CD14-positive monocyte (primary cell): ENCODE measurements around the gene FCHO2. TPM values are rescaled to one million over a fixed set of nuclear protein-coding genes. Genes with fewer than 3 reads are reported as not detected.

Source experiments
- DNase-seq, 3 donors: peaks; one replicate each; pipeline ENCODE4 v3.0.0-alpha.2; 2011 to 2022
- H2AFZ ChIP-seq: 2 replicates; pipeline ENCODE4 v1.6.0; 2012; ENCODE audit warnings: mild to moderate bottlenecking, low read depth, low read length, inconsistent platforms; ENCODE audit not compliant: insufficient read depth, poor library complexity, severe bottlenecking
- H3K27ac ChIP-seq, 2 donors: 1 replicate in 1 of 2; 2 replicates in 1 of 2; pipeline ENCODE4 v1.5.1; 2012 to 2013; ENCODE audit warnings: low read length in 2 of 2, control low read depth in 1 of 2, inconsistent platforms in 1 of 2, low read depth in 1 of 2, mild to moderate bottlenecking in 1 of 2
- H3K27me3 ChIP-seq, 2 donors: one replicate each; pipeline versions ENCODE4 v1.6.0 to v1.6.1; 2011 to 2013; ENCODE audit warnings: low read length in 2 of 2; ENCODE audit not compliant: control insufficient read depth in 2 of 2, insufficient read depth in 2 of 2
- H3K36me3 ChIP-seq, 2 donors: replicated peaks in 1 of 2; 1 replicate in 1 of 2; 2 replicates in 1 of 2; pipeline versions ENCODE4 v1.5.1 to v1.6.1; 2012 to 2013; ENCODE audit warnings: low read length in 2 of 2, control low read depth in 1 of 2, inconsistent platforms in 1 of 2, mild to moderate bottlenecking in 1 of 2; ENCODE audit not compliant: insufficient read depth in 2 of 2, control insufficient read depth in 1 of 2
- H3K4me1 ChIP-seq, 2 donors: 1 replicate in 1 of 2; 2 replicates in 1 of 2; pipeline versions ENCODE4 v1.5.1 to v1.6.1; 2012 to 2013; ENCODE audit warnings: low read length in 2 of 2, control low read depth in 1 of 2, inconsistent platforms in 1 of 2, mild to moderate bottlenecking in 1 of 2, moderate library complexity in 1 of 2; ENCODE audit not compliant: insufficient read depth in 2 of 2, control insufficient read depth in 1 of 2
- H3K4me2 ChIP-seq: replicated peaks from 2 replicates; pipeline ENCODE3; 2012; ENCODE audit warnings: low read length, moderate library complexity, mild to moderate bottlenecking; ENCODE audit not compliant: poor library complexity, severe bottlenecking; ENCODE audit errors: extremely low read depth
- H3K4me3 ChIP-seq, 3 experiments: fragments of 200-600 bp in 1 of 3; sonication (generic) in 1 of 3; replicated peaks in 1 of 3; 1 replicate in 2 of 3; 2 replicates in 1 of 3; pipeline ENCODE4 v1.5.1; 2011 to 2013; ENCODE audit warnings: low read length in 3 of 3, mild to moderate bottlenecking in 3 of 3, control low read depth in 2 of 3, low read depth in 2 of 3, inconsistent platforms in 1 of 3, moderate library complexity in 1 of 3
- H3K79me2 ChIP-seq: 2 replicates; pipeline ENCODE4 v1.6.0; 2012; ENCODE audit warnings: mild to moderate bottlenecking, control low read depth, inconsistent platforms, low read length, moderate library complexity; ENCODE audit not compliant: insufficient read depth
- H3K9ac ChIP-seq: 2 replicates; pipeline ENCODE4 v1.6.0; 2017; ENCODE audit warnings: low read length, mild to moderate bottlenecking; ENCODE audit not compliant: insufficient read depth, poor library complexity, severe bottlenecking
- H3K9me3 ChIP-seq, 2 donors: replicated peaks in 1 of 2; 1 replicate in 1 of 2; 2 replicates in 1 of 2; pipeline versions ENCODE4 v1.5.1 to v1.6.1; 2012 to 2013; ENCODE audit warnings: low read length in 2 of 2, control low read depth in 1 of 2; ENCODE audit not compliant: control insufficient read depth in 1 of 2, insufficient read depth in 1 of 2
- H4K20me1 ChIP-seq: 2 replicates; pipeline ENCODE4 v1.6.0; 2012; ENCODE audit warnings: mild to moderate bottlenecking, low read length, control low read depth, moderate library complexity; ENCODE audit not compliant: insufficient read depth
- H3K27ac Mint-ChIP-seq, 7 donors: one replicate each; pipeline ENCODE4 v1.8.0; 2020; ENCODE audit warnings: mild to moderate bottlenecking in 7 of 7, mixed read lengths in 7 of 7, moderate library complexity in 6 of 7, inconsistent platforms in 2 of 7
- H3K27me3 Mint-ChIP-seq, 3 donors: one replicate each; pipeline ENCODE4 v1.8.0; 2021 to 2022; ENCODE audit warnings: low read depth in 3 of 3, mild to moderate bottlenecking in 3 of 3, mixed read lengths in 3 of 3, moderate library complexity in 3 of 3, inconsistent platforms in 1 of 3
- H3K36me3 Mint-ChIP-seq, 2 donors: one replicate each; pipeline ENCODE4 v1.8.0; 2020; ENCODE audit warnings: mixed read lengths in 2 of 2, inconsistent platforms in 1 of 2, mild to moderate bottlenecking in 1 of 2
- H3K4me1 Mint-ChIP-seq: one replicate; pipeline ENCODE4 v1.8.0; 2020; ENCODE audit warnings: mild to moderate bottlenecking, mixed read lengths
- H3K4me3 Mint-ChIP-seq, 2 donors: one replicate each; pipeline ENCODE4 v1.8.0; 2020; ENCODE audit warnings: mild to moderate bottlenecking in 2 of 2, mixed read lengths in 2 of 2, moderate library complexity in 1 of 2
- H3K9me3 Mint-ChIP-seq, 7 donors: one replicate each; pipeline ENCODE4 v1.8.0; 2020 to 2022; ENCODE audit warnings: mixed read lengths in 7 of 7, mild to moderate bottlenecking in 6 of 7, moderate library complexity in 6 of 7, inconsistent platforms in 2 of 7
- CTCF ChIP-seq: fragments of 200-600 bp; IDR thresholded peaks from one replicate; pipeline ENCODE4 v1.8.0; 2022; ENCODE audit warnings: antibody characterized with exemption, mild to moderate bottlenecking
- WGBS: methylation state at CpG from one replicate; pipeline ENCODE4 v1.1.5; 2013; ENCODE audit warnings: missing lambda C conversion rate; ENCODE audit not compliant: insufficient coverage; 5-methylcytosine and 5-hydroxymethylcytosine counted together
- intact Hi-C, 2 donors: fragments of 100-400 bp; cut with micrococcal nuclease; formaldehyde crosslinking; loops; one replicate each; pipeline versions ENCODE4 v1.15.0 to v1.15.1; 2023
- polyA plus RNA-seq, 3 donors: library from polyadenylated mRNA; depleted of rRNA in 1 of 3; unstranded in 2 of 3; stranded (reverse) in 1 of 3; fragments of 300-500 nt in 2 of 3; fragments of >200 nt in 1 of 3; fragmentation: Illumina TruSeq in 2 of 3; gene quantifications; 1 replicate in 2 of 3; 2 replicates in 1 of 3; pipeline ENCODE4 v1.2.3, GENCODE V29; 2012 to 2021

The FCHO2 gene
- polyA plus RNA-seq, 3 donors: 8.3 to 10.1 (median 9.9) TPM

GRCh38 chr5:73096239-73096575 is 140.4 kb downstream of the FCHO2 start:
- intact Hi-C loops: no loop called here
- no peak overlapping the region for H3K4me2 ChIP-seq
- Mint-ChIP-seq H3K27ac (no peak overlapping the region), H3K4me3 (no peak overlapping the region), H3K4me1 (no peaks in the 10 kb centered on the region), H3K36me3 (peaks cover 0 to 2% of the 10 kb centered on the region in 2 donors), H3K27me3 (peaks cover 4 to 10% (median 6%) of the 10 kb centered on the region in 3 donors), H3K9me3 (peaks cover 0 to 15% (median 11%) of the 10 kb centered on the region in 7 donors)
- H3K4me3 ChIP-seq: no peak overlapping the region
- peaks cover 0 to 3% of the 10 kb centered on the region in 2 donors for H3K36me3 ChIP-seq
- no peaks in the 10 kb centered on the region for H3K4me1 ChIP-seq
- no peaks in the 10 kb centered on the region for H3K79me2 ChIP-seq
- H2AFZ ChIP-seq: no peak overlapping the region
- H3K9ac ChIP-seq: no peak overlapping the region
- no peaks in the 10 kb centered on the region for H3K27me3 ChIP-seq
- no peaks in the 10 kb centered on the region for H4K20me1 ChIP-seq
- TF ChIP-seq CTCF: no peak
- no peak overlapping the region for H3K27ac ChIP-seq
- DNase-seq: no peak
- H3K9me3 ChIP-seq: peaks cover 0 to 8% of the 10 kb centered on the region in 2 donors
- no CpG with 5 or more reads among the region's 1 CpG for WGBS

GRCh38 chr5:73097740-73098139 is 141.9 kb downstream of the FCHO2 start:
- H3K36me3 Mint-ChIP-seq: no peaks in the 10 kb centered on the region

More at GRCh38 chr5:73097740-73098139, 141.9 kb downstream of the FCHO2 start:
- TF ChIP-seq CTCF: no peak
- Histone ChIP-seq H3K27me3 (no peaks in the 10 kb centered on the region), H3K79me2 (no peaks in the 10 kb centered on the region), H3K4me1 (no peaks in the 10 kb centered on the region), H3K36me3 (no peaks in the 10 kb centered on the region), H3K9me3 (peaks cover 0 to 8% of the 10 kb centered on the region in 2 donors), H3K9ac (no peak overlapping the region), H2AFZ (no peak overlapping the region), H3K4me3 (no peak overlapping the region), H4K20me1 (no peaks in the 10 kb centered on the region), H3K27ac (no peak overlapping the region), H3K4me2 (no peak overlapping the region)
- H3K4me3 Mint-ChIP-seq: no peak overlapping the region
- no peaks in the 10 kb centered on the region for H3K4me1 Mint-ChIP-seq
- intact Hi-C loops: no loop called here
- peaks cover 0 to 15% (median 11%) of the 10 kb centered on the region in 7 donors for H3K9me3 Mint-ChIP-seq
- WGBS: 90% methylated on average over 2 of the region's 2 CpGs
- peaks cover 4 to 14% (median 5%) of the 10 kb centered on the region in 3 donors for H3K27me3 Mint-ChIP-seq
- no peak for DNase-seq
- no peak overlapping the region for H3K27ac Mint-ChIP-seq
